CD4-positive, alpha-beta memory T cell (primary cell): Measurements from ENCODE around the gene PRKG1. TPM values are rescaled to one million over a fixed set of nuclear protein-coding genes. Genes with fewer than 3 reads are reported as not detected.
"Not testable (repeated sequence)": the region's sequence is repeated elsewhere in the genome, so short reads cannot be mapped to it uniquely, and the experiment has no call there.

Source experiments
- CTCF ChIA-PET: fragments of 350-600 bp; sonication (Branson Sonifier 250); formaldehyde crosslinking; loops from one replicate; lab custom pipeline; 2021; ENCODE audit warnings: inconsistent platforms; ENCODE audit not compliant: partially characterized antibody; lab: Charles Lee
- POLR2A ChIA-PET: fragments of 350-600 bp; sonication (Branson Sonifier 250); formaldehyde crosslinking; loops from one replicate; lab custom pipeline; 2021; ENCODE audit not compliant: partially characterized antibody; lab: Charles Lee
- DNase-seq, 5 donors: peaks; one replicate each; pipeline versions ENCODE4 v3.0.0 to v3.0.0-alpha.2; 2020 to 2022; ENCODE audit warnings: mixed read lengths in 1 of 5
- H3K27ac ChIP-seq: one replicate; pipeline ENCODE4 v1.7.0; 2013; ENCODE audit warnings: low read depth, low read length
- H3K27me3 ChIP-seq: 2 replicates; pipeline ENCODE4 v1.7.0; 2013; ENCODE audit warnings: mild to moderate bottlenecking, low read length, moderate library complexity; ENCODE audit not compliant: insufficient read depth
- H3K36me3 ChIP-seq: 2 replicates; pipeline ENCODE4 v1.7.0; 2013; ENCODE audit warnings: mild to moderate bottlenecking, low read length, moderate library complexity; ENCODE audit not compliant: insufficient read depth
- H3K4me1 ChIP-seq: 2 replicates; pipeline ENCODE4 v1.7.0; 2013; ENCODE audit warnings: mild to moderate bottlenecking, low read length, moderate library complexity; ENCODE audit not compliant: insufficient read depth
- H3K4me3 ChIP-seq, 2 donors: one replicate each; pipeline ENCODE4 v1.7.0; 2013; ENCODE audit warnings: low read length in 2 of 2, mild to moderate bottlenecking in 1 of 2
- H3K9me3 ChIP-seq, 2 donors: one replicate each; pipeline ENCODE4 v1.7.0; 2013; ENCODE audit warnings: low read length in 2 of 2, control low read depth in 1 of 2; ENCODE audit not compliant: control insufficient read depth in 1 of 2
- H3K27ac Mint-ChIP-seq, 7 donors: one replicate each; pipeline ENCODE4 v1.8.0; 2020 to 2021; ENCODE audit warnings: mixed read lengths in 7 of 7, mild to moderate bottlenecking in 6 of 7, inconsistent platforms in 3 of 7, moderate library complexity in 3 of 7
- H3K27me3 Mint-ChIP-seq, 2 donors: one replicate each; pipeline ENCODE4 v1.8.0; 2020 to 2021; ENCODE audit warnings: mixed read lengths in 2 of 2
- H3K36me3 Mint-ChIP-seq, 2 donors: one replicate each; pipeline ENCODE4 v1.8.0; 2020 to 2021; ENCODE audit warnings: mixed read lengths in 2 of 2, inconsistent platforms in 1 of 2, mild to moderate bottlenecking in 1 of 2
- H3K4me1 Mint-ChIP-seq, 4 donors: one replicate each; pipeline ENCODE4 v1.8.0; 2020 to 2021; ENCODE audit warnings: mixed read lengths in 4 of 4, mild to moderate bottlenecking in 1 of 4
- H3K4me3 Mint-ChIP-seq, 8 donors: one replicate each; pipeline ENCODE4 v1.8.0; 2020 to 2021; ENCODE audit warnings: mixed read lengths in 8 of 8, mild to moderate bottlenecking in 7 of 8, moderate library complexity in 6 of 8, inconsistent platforms in 3 of 8
- H3K9me3 Mint-ChIP-seq, 8 donors: one replicate each; pipeline ENCODE4 v1.8.0; 2020 to 2021; ENCODE audit warnings: mixed read lengths in 8 of 8, mild to moderate bottlenecking in 5 of 8, inconsistent platforms in 3 of 8, moderate library complexity in 1 of 8
- intact Hi-C: fragments of 100-400 bp; cut with micrococcal nuclease; formaldehyde crosslinking; loops from one replicate; pipeline ENCODE4 v1.15.1; 2023
- polyA plus RNA-seq, 2 donors: library from polyadenylated mRNA; unstranded; fragments of 300-500 nt; fragmentation: Illumina TruSeq; gene quantifications; one replicate each; pipeline ENCODE4 v1.2.3, GENCODE V29; 2021
- total RNA-seq, 2 experiments: library from RNA; stranded (reverse); gene quantifications; one replicate each; pipeline ENCODE4 v1.2.3, GENCODE V29; 2021

The PRKG1 gene
- total and polyA plus RNA-seq, 4 experiments from 2014 or later = 0.06 to 0.20 TPM; not detected in 2

GRCh38 chr10:51744235-51745000 is 670.1 kb downstream of the PRKG1 start:
- Mint-ChIP-seq H3K4me1 (no peaks in the 10 kb centered on the region), H3K27ac (no peak overlapping the region), H3K27me3 (peaks cover 0 to 3% of the 10 kb centered on the region in 2 donors), H3K4me3 (no peak overlapping the region), H3K36me3 (no peaks in the 10 kb centered on the region), H3K9me3 (no peaks in the 10 kb centered on the region)
- no peaks in the 10 kb centered on the region for H3K4me1 ChIP-seq
- H3K27me3 ChIP-seq = no peaks in the 10 kb centered on the region
- H3K36me3 ChIP-seq = no peaks in the 10 kb centered on the region
- H3K9me3 ChIP-seq = no peaks in the 10 kb centered on the region
- H3K27ac ChIP-seq = no peak overlapping the region
- DNase-seq = no peak
- intact Hi-C loops = no loop called here
- ChIA-PET POLR2A (no interaction called here), CTCF (interaction anchor here (1.3 kb wide), 1 partner anchor 9 kb away, joined by 3 read pairs; no protein-coding TSS in a partner anchor)
- H3K4me3 ChIP-seq = no peak overlapping the region

GRCh38 chr10:51745397-51745796 is 671.1 kb downstream of the PRKG1 start:
- Histone ChIP-seq H3K9me3 (no peaks in the 10 kb centered on the region), H3K36me3 (no peaks in the 10 kb centered on the region), H3K27ac (no peak overlapping the region), H3K4me3 (no peak overlapping the region), H3K4me1 (no peaks in the 10 kb centered on the region), H3K27me3 (no peaks in the 10 kb centered on the region)
- ChIA-PET POLR2A (no interaction called here), CTCF (no interaction called here)
- no peak overlapping the region for H3K27ac Mint-ChIP-seq
- H3K9me3 Mint-ChIP-seq = no peaks in the 10 kb centered on the region
- H3K27me3 Mint-ChIP-seq = peaks cover 0 to 3% of the 10 kb centered on the region in 2 donors
- intact Hi-C loops = no loop called here
- H3K4me3 Mint-ChIP-seq = no peak overlapping the region
- no peaks in the 10 kb centered on the region for H3K36me3 Mint-ChIP-seq
- H3K4me1 Mint-ChIP-seq = no peaks in the 10 kb centered on the region
- no peak for DNase-seq

GRCh38 chr10:51747216-51747615 is 672.9 kb downstream of the PRKG1 start:
- H3K27me3 Mint-ChIP-seq = no peaks in the 10 kb centered on the region
- no peak for DNase-seq
- intact Hi-C loops = no loop called here
- H3K4me3 Mint-ChIP-seq = no peak overlapping the region
- ChIA-PET POLR2A (no interaction called here), CTCF (no interaction called here)
- H3K36me3 ChIP-seq = no peaks in the 10 kb centered on the region
- no peaks in the 10 kb centered on the region for H3K4me1 Mint-ChIP-seq
- H3K27ac Mint-ChIP-seq = no peak overlapping the region
- H3K36me3 Mint-ChIP-seq = no peaks in the 10 kb centered on the region
- H3K4me1 ChIP-seq = no peaks in the 10 kb centered on the region
- no peak overlapping the region for H3K4me3 ChIP-seq
- H3K9me3 Mint-ChIP-seq = no peaks in the 10 kb centered on the region
- H3K9me3 ChIP-seq = no peaks in the 10 kb centered on the region
- H3K27me3 ChIP-seq = no peaks in the 10 kb centered on the region
- H3K27ac ChIP-seq = no peak overlapping the region

GRCh38 chr10:51748959-51749358 is 674.7 kb downstream of the PRKG1 start:
- Mint-ChIP-seq H3K27ac (no peak overlapping the region), H3K4me1 (no peaks in the 10 kb centered on the region), H3K9me3 (no peaks in the 10 kb centered on the region), H3K36me3 (no peaks in the 10 kb centered on the region), H3K27me3 (no peaks in the 10 kb centered on the region), H3K4me3 (no peak overlapping the region)
- POLR2A ChIA-PET = no interaction called here
- CTCF ChIA-PET = no interaction called here
- no peaks in the 10 kb centered on the region for H3K9me3 ChIP-seq
- H3K36me3 ChIP-seq = no peaks in the 10 kb centered on the region
- no peak for DNase-seq
- H3K27ac ChIP-seq = no peak overlapping the region
- no peak overlapping the region for H3K4me3 ChIP-seq
- intact Hi-C loops = no loop called here
- no peaks in the 10 kb centered on the region for H3K27me3 ChIP-seq
- H3K4me1 ChIP-seq = no peaks in the 10 kb centered on the region

GRCh38 chr10:51758366-51758765 is 684.1 kb downstream of the PRKG1 start:
- no peak for DNase-seq
- Histone ChIP-seq H3K4me3 (no peak overlapping the region), H3K27ac (no peak overlapping the region), H3K4me1 (no peaks in the 10 kb centered on the region), H3K9me3 (no peaks in the 10 kb centered on the region), H3K36me3 (no peaks in the 10 kb centered on the region), H3K27me3 (no peaks in the 10 kb centered on the region)
- Mint-ChIP-seq H3K4me1 (no peaks in the 10 kb centered on the region), H3K27me3 (no peaks in the 10 kb centered on the region), H3K4me3 (no peak overlapping the region), H3K27ac (no peak overlapping the region), H3K36me3 (no peaks in the 10 kb centered on the region), H3K9me3 (no peaks in the 10 kb centered on the region)
- POLR2A ChIA-PET = no interaction called here
- intact Hi-C loops = no loop called here
- CTCF ChIA-PET = no interaction called here

- H3K36me3 ChIP-seq, H3K4me3 ChIP-seq, H3K4me3 Mint-ChIP-seq, DNase-seq, H3K36me3 Mint-ChIP-seq, H3K27me3 Mint-ChIP-seq, POLR2A ChIA-PET, H3K4me1 ChIP-seq, H3K27me3 ChIP-seq, H3K27ac Mint-ChIP-seq, H3K9me3 Mint-ChIP-seq, H3K27ac ChIP-seq, CTCF ChIA-PET, H3K4me1 Mint-ChIP-seq, intact Hi-C loops, H3K9me3 ChIP-seq: not testable (repeated sequence)
These were observed 684.6 kb downstream of the PRKG1 start for GRCh38 chr10:51758838-51759237.

- Mint-ChIP-seq H3K4me1 (no peaks in the 10 kb centered on the region), H3K27me3 (no peaks in the 10 kb centered on the region), H3K27ac (no peak overlapping the region), H3K36me3 (no peaks in the 10 kb centered on the region), H3K9me3 (no peaks in the 10 kb centered on the region), H3K4me3 (no peak overlapping the region)
- no peak overlapping the region for H3K27ac ChIP-seq
- DNase-seq = no peak
- no peaks in the 10 kb centered on the region for H3K36me3 ChIP-seq
- no peak overlapping the region for H3K4me3 ChIP-seq
- ChIA-PET POLR2A (no interaction called here), CTCF (interaction anchor here (0.9 kb wide), 1 partner anchor 8 kb away, joined by 3 read pairs; no protein-coding TSS in a partner anchor)
- no peaks in the 10 kb centered on the region for H3K4me1 ChIP-seq
- intact Hi-C loops = no loop called here
- H3K9me3 ChIP-seq = no peaks in the 10 kb centered on the region
- H3K27me3 ChIP-seq = no peaks in the 10 kb centered on the region
These were observed 685.7 kb downstream of the PRKG1 start for GRCh38 chr10:51759896-51760534.
